ENCODE measurements around the gene PER1. TPM values are rescaled to one million over a fixed set of nuclear protein-coding genes. Genes with fewer than 3 reads are reported as not detected.
A peak's percentile ranks its signal among the peaks of the same experiment; 100 is the strongest.
"Not testable (repeated sequence)": the region's sequence is repeated elsewhere in the genome, so short reads cannot be mapped to it uniquely, and the experiment has no call there.

The PER1 gene
- total RNA-seq, 1 donor from 2014 or later: 34.5 TPM

DNA sequence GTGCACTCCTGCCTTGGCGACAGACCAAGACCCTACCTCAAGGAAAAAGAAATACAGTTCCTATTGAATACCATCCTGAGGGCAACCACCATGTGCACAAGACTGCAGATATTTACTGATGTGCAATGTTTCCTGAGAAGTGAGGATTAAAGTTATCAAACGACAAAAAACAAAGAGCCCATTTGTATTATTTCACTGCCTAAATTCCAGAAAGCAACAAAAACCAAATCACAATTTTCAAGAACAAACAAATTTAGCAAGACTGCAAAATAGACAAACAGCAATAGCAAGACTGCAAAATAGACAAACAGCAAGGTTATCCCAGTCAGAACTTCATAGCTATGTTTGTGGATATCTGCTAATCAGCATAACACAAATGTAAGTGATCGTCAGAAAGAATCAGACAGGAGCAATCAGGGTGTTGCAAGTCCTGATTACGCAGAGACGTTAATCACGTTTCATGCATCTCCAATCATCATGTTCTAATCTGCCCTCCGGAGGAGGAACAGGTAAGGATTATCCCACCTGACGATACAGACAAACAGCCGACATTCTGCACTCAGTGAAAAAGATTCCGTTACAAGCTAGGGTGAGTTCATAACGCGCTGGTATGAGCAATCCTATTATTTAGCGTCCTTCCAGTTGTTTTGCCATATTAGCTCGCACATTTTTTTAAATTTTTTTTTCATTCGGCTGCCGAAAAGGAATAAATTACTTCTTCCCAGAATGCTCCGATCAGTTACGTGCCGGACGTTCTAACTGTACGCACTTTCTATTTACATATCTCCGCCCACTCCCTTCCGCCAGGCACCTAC, 21.1 kb upstream of the PER1 start:
- peak; percentile 99 for DNase-seq (ENCODE audit: low read depth)

GRCh38 chr17:8170186-8170585, 18.0 kb upstream of the PER1 start:
- DNase-seq (ENCODE audit: low read depth): not testable (repeated sequence)

DNA sequence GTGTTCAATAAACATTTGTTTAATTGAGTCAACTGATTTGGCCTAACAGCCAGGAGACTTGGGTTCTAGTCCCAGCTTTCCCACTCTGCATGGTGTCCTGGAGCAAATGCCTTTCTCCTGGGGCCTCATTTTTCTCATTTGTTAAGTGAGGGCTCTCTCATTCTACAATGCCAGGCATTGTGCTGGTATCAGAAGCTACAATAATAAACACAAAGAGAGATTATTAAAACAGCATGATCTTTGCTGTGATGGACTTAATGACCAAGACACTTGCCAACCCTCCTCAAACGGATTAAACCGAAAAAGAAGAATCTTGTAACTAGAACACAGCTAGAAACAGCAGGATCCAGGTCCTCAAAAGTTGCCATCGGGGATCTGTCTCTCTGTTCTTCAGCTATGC, 15.3 kb upstream of the PER1 start:
- no peak for DNase-seq (ENCODE audit: low read depth)

- DNase-seq (ENCODE audit: low read depth): no peak
Measured at GRCh38 chr17:8166731-8167130, 14.5 kb upstream of the PER1 start.

GRCh38 chr17:8164815-8165131, 12.6 kb upstream of the PER1 start:
- no peak for DNase-seq (ENCODE audit: low read depth)

DNA sequence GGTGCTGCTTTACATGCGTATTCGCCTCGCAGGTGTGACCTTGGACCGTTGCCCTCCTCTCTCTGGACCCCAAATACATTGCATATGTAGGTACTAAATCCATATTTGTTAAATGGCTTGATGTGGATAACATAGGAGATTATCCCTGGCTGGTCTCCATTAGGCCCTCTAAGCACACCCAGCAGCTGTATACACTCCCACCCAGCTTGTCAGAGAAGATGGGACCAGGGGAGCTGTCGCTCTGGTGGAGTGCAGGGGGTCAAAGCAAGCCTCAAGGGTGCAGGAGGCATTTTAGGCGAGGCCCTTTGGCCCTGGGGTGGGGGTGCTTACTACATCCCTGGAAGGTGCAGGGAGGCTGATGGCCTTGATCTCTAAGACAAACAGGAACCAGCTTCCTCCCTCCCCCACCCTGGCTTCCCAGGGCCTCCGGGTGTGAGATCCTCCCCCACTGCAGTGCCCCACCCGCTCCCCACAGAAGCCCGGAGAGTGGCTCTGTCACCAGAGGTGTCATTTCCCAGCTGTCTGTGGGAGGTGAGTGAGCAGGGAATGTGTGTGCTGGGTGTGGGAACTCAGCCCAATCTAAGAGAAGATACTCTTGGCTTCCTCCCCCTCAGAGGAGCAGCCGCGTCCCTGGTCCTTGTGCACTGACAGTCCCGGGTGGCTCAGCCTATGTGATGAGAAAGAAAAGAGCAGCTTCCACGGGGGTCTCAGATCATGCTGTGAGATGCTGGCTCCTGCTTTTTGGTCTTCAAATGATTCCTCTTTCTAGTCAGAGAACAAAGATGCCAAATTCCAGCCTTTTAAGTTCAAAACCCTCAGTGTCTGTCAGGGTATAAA, 12.0 kb upstream of the PER1 start:
- peak; percentile 36 for DNase-seq (ENCODE audit: low read depth)

GRCh38 chr17:8162997-8163977, 11.1 kb upstream of the PER1 start:
- no peak for DNase-seq (ENCODE audit: low read depth)

GRCh38 chr17:8162233-8162996, 10.2 kb upstream of the PER1 start, which contains the start of gene VAMP2:
VAMP2 (minus strand) TSS chr17:8162948; CDS start chr17:8162879, 69 bp downstream.
- DNase-seq (ENCODE audit: low read depth): no peak

DNA sequence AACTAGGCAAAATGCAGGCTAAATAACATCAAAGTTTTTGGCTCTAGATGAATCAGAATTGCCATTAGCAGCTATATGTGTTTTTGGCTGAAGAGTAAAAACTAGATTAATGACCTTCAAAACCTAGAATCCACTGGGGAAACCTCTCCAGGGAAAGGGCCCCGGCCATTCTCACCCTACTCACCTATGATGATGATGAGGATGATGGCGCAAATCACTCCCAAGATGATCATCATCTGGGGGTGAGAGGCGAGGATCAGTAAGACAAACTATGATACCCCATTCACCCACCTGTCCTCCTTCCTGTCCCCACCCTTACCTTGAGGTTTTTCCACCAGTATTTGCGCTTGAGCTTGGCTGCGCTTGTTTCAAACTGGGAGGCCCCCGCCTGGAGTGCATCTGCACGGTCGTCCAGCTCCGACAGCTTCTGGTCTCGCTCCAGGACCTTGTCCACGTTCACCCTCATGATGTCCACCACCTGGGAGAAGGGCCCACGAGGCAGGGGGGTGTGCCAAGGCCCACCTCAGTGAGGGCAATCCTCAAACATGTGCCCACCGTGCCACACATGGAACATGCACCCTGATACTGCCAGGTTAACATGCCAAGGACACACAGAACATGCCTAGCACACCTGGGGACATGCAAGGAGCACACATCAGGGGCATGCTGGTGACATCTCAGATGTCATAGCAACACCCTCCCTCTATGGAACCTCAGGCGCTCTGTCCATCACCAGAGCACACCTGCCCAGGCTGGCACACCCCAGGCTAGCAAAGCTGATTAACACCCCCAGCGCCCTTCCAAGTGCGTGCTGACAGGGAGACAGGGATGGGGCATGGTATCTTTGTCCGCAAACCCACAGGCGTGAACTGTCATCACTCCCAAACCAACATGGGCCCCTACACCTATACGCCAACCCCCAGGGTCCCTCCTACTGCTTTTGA, 9.4 kb upstream of the PER1 start:
- no peak for DNase-seq (ENCODE audit: low read depth)

DNA sequence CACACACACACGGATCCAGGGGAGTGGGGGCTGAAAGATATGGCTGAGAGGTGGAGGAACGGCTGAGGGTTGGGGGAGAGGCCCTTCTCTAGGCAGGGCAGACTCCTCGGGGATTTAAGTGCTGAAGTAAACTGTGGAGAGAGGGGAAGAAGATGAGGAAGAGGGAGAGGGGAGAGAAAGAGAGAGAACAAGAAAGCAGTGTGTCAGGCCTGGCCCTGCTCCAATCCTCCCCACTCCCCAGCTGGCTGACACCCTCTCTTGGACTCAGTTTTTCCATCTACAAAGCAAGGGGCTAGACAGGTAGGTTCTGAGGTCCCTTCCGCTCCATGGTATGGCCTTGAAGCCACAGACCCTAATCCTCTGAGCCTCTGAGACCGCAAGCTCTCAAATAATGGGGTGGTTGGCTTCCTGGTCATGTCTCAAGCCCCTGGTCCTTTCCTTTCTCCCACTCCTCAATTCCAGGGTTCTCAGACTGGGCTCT, 8.6 kb upstream of the PER1 start:
- DNase-seq (ENCODE audit: low read depth): no peak

DNA sequence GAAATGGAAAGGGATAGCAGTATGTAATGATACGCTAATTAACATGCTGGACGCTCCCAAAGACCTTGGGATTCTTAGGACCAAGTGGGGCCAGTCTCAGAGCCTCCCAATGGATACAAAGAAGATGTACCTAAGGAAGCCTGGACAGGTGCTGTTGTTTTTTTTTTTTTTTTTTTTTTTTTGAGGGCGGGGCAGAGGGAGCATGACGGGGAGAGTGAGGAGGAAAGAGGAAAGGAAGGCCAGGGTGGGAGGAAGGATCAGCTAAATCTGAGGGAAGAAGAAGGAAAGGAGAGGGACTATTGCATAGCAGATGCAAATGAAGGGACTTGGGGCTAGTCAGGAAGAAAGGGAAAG, 8.0 kb upstream of the PER1 start:
- no peak for DNase-seq (ENCODE audit: low read depth)

DNA sequence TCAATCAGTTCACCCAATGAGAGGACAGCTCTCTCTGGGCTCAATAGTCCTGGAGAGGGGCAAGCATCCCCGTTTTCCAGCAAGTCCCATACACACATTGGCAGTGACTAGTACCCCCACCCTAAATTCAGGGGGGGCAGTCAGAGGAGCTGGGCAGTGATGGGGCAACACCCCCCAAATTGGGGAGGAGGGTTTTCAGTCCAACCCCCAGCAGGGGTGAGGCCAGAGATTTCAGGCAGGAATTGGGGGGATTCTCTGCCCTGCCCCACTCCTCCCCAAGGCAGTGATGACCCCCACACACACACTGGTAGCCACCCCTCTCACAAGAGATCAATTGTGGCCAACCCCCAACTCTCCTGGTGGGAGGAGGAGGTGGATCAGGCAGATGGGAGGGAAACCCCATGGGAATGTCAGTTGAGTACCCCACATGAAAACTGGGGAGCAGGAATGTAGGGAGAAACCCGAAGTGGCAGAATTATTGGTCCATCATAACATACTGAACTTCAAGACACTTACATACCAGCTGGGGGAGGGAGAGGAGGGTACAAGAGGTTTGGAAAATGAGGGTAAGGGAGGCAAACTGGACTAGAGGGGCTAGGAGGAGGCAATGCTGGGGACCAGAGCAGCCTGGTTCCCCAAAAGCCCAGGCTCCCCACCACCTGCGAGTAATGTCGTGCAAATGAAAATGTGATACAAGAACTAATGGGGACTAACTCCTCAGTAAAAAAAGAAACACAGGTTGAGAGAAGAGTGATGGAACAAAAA, 7.4 kb upstream of the PER1 start:
- no peak for DNase-seq (ENCODE audit: low read depth)

- DNase-seq (ENCODE audit: low read depth): no peak
Measured at GRCh38 chr17:8159032-8159400, 6.8 kb upstream of the PER1 start.

- peak; percentile 84 for DNase-seq (ENCODE audit: low read depth)
Measured at GRCh38 chr17:8158267-8159031, 6.2 kb upstream of the PER1 start.

DNA sequence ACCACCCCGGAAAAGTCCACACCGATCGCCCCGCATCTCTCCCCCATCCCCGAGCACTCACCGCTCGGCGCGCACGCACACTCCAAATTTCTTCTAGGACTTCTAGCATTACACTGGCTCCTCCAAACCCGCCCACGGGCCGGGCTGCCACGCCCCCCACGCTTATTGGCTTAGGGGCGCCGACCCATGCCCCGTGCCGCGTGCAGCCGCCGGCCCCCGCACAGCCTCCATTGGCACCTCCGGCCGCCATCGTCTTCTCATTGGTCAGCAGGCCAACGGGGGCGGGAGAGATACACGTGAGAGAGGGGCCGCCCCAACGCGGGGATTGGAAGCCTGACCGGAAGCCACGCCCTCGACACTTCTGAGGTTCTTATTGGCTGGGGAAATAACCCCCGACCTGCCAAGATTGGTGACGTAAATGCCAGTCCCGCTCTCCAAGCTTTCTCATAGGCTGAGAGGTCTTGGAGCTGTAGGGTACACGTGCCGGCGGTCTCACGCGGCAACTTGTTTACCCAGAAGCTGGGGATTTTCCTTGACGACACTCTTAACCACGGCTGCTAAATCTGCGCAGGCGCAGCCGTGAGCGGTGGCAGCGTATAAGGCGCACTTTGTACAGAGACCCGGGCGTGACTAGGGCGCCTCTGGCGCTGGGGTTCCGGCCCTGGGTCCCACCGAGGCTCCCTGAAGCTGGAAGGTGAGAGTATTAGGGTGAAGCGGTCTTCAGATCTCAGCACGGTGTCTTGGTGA, 4.2 kb upstream of the PER1 start:
- DNase-seq (ENCODE audit: low read depth): peak; percentile 100

- no peak for DNase-seq (ENCODE audit: low read depth)
Measured at GRCh38 chr17:8155996-8156245, 3.7 kb upstream of the PER1 start.

- peak; percentile 33 for DNase-seq (ENCODE audit: low read depth)
Measured at GRCh38 chr17:8155231-8155995, 3.2 kb upstream of the PER1 start.
